PC-9 (cell line): ENCODE results near the gene TGFB1I1. TPM values are rescaled to one million over a fixed set of nuclear protein-coding genes. Genes with fewer than 3 reads are reported as not detected.

ENCODE experiments used
- BruUV-seq: library from RNA; stranded (reverse); fragments of 400-500 nt; replicated peaks from 2 replicates; lab custom pipeline; 2021; lab: Mats Ljungman, UMichigan
- CTCF ChIA-PET: fragments of 300-600 bp; sonication (Branson Sonifier 250); formaldehyde crosslinking; loops from one replicate; lab custom pipeline; 2022; ENCODE audit warnings: antibody characterized with exemption; lab: Charles Lee
- POLR2A ChIA-PET: fragments of 300-600 bp; sonication (Branson Sonifier 250); formaldehyde crosslinking; loops from one replicate; lab custom pipeline; 2022; ENCODE audit warnings: antibody characterized with exemption; ENCODE audit not compliant: unreplicated experiment; lab: Charles Lee
- DNase-seq, 2 experiments: peaks; one replicate each; pipeline versions ENCODE4 v3.0.0 to v3.0.0-alpha.2; 2015 to 2022; ENCODE audit warnings: mixed read lengths in 1 of 2
- H2AFZ ChIP-seq: fragments of 200-600 bp; sonication (generic); 2 replicates; pipeline ENCODE4 v1.8.1; 2017; ENCODE audit warnings: antibody characterized with exemption
- H3F3A ChIP-seq: fragments of 200-600 bp; sonication (generic); 2 replicates; pipeline ENCODE4 v1.8.1; 2017; ENCODE audit warnings: antibody characterized with exemption, mild to moderate bottlenecking, low read depth; ENCODE audit not compliant: insufficient read depth
- H3K27ac ChIP-seq: fragments of 200-600 bp; sonication (generic); 2 replicates; pipeline ENCODE4 v1.6.1; 2016; ENCODE audit warnings: mixed run types
- H3K27me3 ChIP-seq: fragments of 200-600 bp; sonication (generic); 2 replicates; pipeline ENCODE4 v1.6.1; 2016; ENCODE audit warnings: low read depth, mixed run types; ENCODE audit not compliant: insufficient read depth
- H3K36me3 ChIP-seq: fragments of 200-600 bp; sonication (generic); 2 replicates; pipeline ENCODE4 v1.6.1; 2016; ENCODE audit warnings: low read depth, mixed run types
- H3K4me1 ChIP-seq: fragments of 200-600 bp; sonication (generic); replicated peaks from 2 replicates; pipeline ENCODE4 v1.6.1; 2016; ENCODE audit warnings: mixed run types; ENCODE audit not compliant: insufficient read depth
- H3K4me2 ChIP-seq: fragments of 200-600 bp; sonication (generic); 2 replicates; pipeline ENCODE4 v1.6.1; 2017; ENCODE audit warnings: mixed run types
- H3K4me3 ChIP-seq: fragments of 200-600 bp; sonication (generic); 2 replicates; pipeline ENCODE4 v1.6.1; 2016; ENCODE audit warnings: mixed run types
- H3K79me2 ChIP-seq: fragments of 200-600 bp; sonication (generic); 2 replicates; pipeline ENCODE4 v1.6.1; 2017; ENCODE audit warnings: low read depth, mixed run types
- H3K9me2 ChIP-seq: fragments of 200-600 bp; sonication (generic); 2 replicates; pipeline ENCODE4 v1.8.1; 2017; ENCODE audit warnings: mild to moderate bottlenecking; ENCODE audit not compliant: insufficient read depth
- H3K9me3 ChIP-seq: fragments of 200-600 bp; sonication (generic); 2 replicates; pipeline ENCODE4 v1.8.1; 2016; ENCODE audit warnings: low read depth; ENCODE audit not compliant: insufficient read depth
- H4K20me1 ChIP-seq: fragments of 200-600 bp; sonication (generic); 2 replicates; pipeline ENCODE4 v1.8.1; 2017; ENCODE audit not compliant: insufficient read depth
- EZH2 ChIP-seq: fragments of 200-600 bp; sonication (generic); IDR thresholded peaks from 2 replicates; pipeline ENCODE4 v1.8.0; 2017; ENCODE audit warnings: antibody characterized with exemption, low read depth
- intact Hi-C: fragments of 100-400 bp; cut with micrococcal nuclease; formaldehyde crosslinking; loops from one replicate; pipeline ENCODE4 v1.10.0; 2022; ENCODE audit not compliant: unreplicated experiment
- total RNA-seq: library from RNA; stranded (reverse); gene quantifications from 2 replicates; pipeline ENCODE4 v1.2.3, GENCODE V29; 2021
- TF ChIP-seq, protein P1 (sequence below): fragments of 200-600 bp; sonication (generic); conservative IDR thresholded peaks from 2 replicates; pipeline ENCODE4 v1.6.1; 2017; ENCODE audit warnings: mixed run types, antibody characterized with exemption, mild to moderate bottlenecking, moderate library complexity

TGFB1I1 gene
- total RNA-seq, 1 experiment from 2014 or later = 9.0 TPM

DNA sequence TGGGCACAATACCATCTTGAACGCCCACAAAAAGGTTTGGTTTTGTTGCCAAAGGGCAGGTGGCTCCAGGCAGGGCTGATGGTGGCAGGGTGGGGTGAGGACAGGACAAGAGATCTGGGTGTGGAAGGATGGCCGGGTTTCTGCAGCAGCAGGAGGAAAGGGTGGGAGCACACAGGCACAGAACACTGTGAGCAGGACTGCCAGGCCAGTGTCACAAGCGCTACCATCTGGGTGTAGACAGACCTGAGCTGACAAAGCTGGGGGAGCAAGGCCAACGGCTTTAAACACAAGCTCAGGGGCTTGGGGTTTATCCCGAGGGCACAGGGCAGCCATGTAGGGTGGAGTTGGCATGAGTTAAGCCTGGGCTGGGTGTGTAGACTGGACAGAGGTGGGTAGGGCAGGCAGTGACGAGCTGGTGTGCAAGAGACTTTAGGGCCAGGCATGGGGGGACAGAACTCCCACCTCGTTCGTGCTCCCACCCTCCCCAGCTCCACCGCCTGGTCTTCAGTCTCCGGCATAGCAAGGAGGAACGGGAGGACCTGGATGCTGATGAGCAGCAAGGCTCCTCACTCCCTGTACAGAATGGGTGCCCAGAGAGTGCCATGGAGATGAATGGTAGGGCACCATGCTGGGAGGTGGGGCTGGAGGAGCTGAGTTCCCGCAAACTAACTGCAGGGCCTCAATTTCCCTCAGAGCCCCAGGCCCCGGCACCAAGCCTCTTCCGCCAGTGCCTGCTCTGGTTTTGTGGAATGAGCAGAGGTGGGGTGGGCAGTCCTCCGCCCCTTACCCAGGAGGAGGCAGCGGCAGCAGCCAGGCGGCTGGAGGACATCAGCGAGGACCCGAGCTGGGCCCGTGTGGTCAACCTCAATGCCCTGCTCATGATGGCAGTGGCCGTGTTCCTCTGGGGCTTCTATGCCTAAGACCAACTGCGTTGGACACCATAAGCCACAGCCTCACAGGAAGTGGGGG, 17.9 kb downstream of the TGFB1I1 start:
- H3K9me2 ChIP-seq = no peaks in the 10 kb centered on the region
- no peaks in the 10 kb centered on the region for H3K9me3 ChIP-seq
- intact Hi-C loops = no loop called here
- H3K27me3 ChIP-seq = no peaks in the 10 kb centered on the region
- POLR2A ChIA-PET = interaction anchor here (0.6 kb wide), 1 partner anchor 372 kb away, joined by 3 read pairs; the partner anchor contains the start of gene KAT8
- no peaks in the 10 kb centered on the region for H3K79me2 ChIP-seq
- CTCF ChIA-PET = interaction anchor here (0.6 kb wide), 1 partner anchor 18 kb away, joined by 4 read pairs; the partner anchor contains the start of gene TGFB1I1
- H3K36me3 ChIP-seq = no peaks in the 10 kb centered on the region
- no peaks in the 10 kb centered on the region; the same call in 1 of the 2 replicates for H3F3A ChIP-seq
- no peak overlapping the region for H3K27ac ChIP-seq
- TF ChIP-seq, protein P1, sequence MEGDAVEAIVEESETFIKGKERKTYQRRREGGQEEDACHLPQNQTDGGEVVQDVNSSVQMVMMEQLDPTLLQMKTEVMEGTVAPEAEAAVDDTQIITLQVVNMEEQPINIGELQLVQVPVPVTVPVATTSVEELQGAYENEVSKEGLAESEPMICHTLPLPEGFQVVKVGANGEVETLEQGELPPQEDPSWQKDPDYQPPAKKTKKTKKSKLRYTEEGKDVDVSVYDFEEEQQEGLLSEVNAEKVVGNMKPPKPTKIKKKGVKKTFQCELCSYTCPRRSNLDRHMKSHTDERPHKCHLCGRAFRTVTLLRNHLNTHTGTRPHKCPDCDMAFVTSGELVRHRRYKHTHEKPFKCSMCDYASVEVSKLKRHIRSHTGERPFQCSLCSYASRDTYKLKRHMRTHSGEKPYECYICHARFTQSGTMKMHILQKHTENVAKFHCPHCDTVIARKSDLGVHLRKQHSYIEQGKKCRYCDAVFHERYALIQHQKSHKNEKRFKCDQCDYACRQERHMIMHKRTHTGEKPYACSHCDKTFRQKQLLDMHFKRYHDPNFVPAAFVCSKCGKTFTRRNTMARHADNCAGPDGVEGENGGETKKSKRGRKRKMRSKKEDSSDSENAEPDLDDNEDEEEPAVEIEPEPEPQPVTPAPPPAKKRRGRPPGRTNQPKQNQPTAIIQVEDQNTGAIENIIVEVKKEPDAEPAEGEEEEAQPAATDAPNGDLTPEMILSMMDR = no peak
- TF ChIP-seq EZH2 = no peak
- BruUV-seq = TSS peak; percentile 17
- no peak for DNase-seq
- H2AFZ ChIP-seq = no peak overlapping the region
- H3K4me2 ChIP-seq = no peak overlapping the region
- no peak overlapping the region for H3K4me3 ChIP-seq
- H4K20me1 ChIP-seq = no peaks in the 10 kb centered on the region
- 0 out of 2 replicates have a peak, but pooled peaks cover 8% of the 10 kb centered on the region for H3K4me1 ChIP-seq

DNA sequence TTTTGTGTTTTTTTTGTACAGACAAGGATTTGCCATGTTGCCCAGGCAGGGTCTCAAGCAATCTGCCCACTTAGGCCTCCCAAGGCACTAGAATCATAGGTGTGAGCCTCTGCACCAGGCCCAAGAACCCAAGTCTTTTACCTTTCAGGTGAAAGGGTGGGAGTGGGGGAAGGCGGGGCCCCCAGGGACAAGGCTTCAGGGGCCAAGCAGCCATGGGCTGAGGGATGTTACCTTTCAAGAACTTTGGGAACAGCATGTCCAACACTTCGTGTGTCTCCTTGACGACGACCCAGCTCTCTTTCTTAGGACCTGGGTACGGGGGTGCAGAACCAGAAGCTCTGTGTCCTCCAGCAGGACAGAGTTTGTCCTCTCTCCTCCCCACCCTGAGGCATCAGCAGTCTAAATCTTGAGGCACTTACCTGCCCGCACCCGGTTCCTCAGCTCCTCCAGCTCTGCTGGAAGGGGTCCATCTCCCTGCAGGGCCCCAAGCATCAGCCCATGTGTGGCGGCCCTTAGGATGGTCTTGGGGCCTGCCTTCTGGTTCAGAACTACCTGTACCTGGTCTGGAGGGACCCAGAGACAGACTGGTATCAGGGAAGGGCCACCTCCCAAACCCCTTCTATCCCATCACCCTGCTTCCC, 19.9 kb downstream of the TGFB1I1 start:
- H3K4me3 ChIP-seq = no peak overlapping the region
- ChIA-PET CTCF (interaction anchor here (0.6 kb wide), 1 partner anchor 223 kb away, joined by 3 read pairs; no protein-coding TSS in a partner anchor), POLR2A (no interaction called here)
- BruUV-seq = no TSS peak
- no peaks in the 10 kb centered on the region for H4K20me1 ChIP-seq
- H3K4me2 ChIP-seq = no peak overlapping the region
- no peak for TF ChIP-seq EZH2
- TF ChIP-seq, protein P1 = no peak
- H3K36me3 ChIP-seq = no peaks in the 10 kb centered on the region
- no peaks in the 10 kb centered on the region for H3K79me2 ChIP-seq
- no peak overlapping the region for H2AFZ ChIP-seq
- no peaks in the 10 kb centered on the region for H3K9me2 ChIP-seq
- H3K9me3 ChIP-seq = no peaks in the 10 kb centered on the region
- no peak overlapping the region for H3K27ac ChIP-seq
- H3F3A ChIP-seq = no peaks in the 10 kb centered on the region; the same call in 1 of the 2 replicates
- no peaks in the 10 kb centered on the region for H3K27me3 ChIP-seq
- intact Hi-C loops = no loop called here
- H3K4me1 ChIP-seq = 0 out of 2 replicates have a peak, but pooled peaks cover 8% of the 10 kb centered on the region
- no peak for DNase-seq

- H3K4me2 ChIP-seq = no peak overlapping the region
- H3K36me3 ChIP-seq = no peaks in the 10 kb centered on the region
- H3K79me2 ChIP-seq = no peaks in the 10 kb centered on the region
- DNase-seq = no peak
- intact Hi-C loops = no loop called here
- ChIA-PET POLR2A (no interaction called here), CTCF (interaction anchor here (0.7 kb wide), 1 partner anchor 365 kb away, joined by 3 read pairs; no protein-coding TSS in a partner anchor)
- H3F3A ChIP-seq = no peaks in the 10 kb centered on the region; the same call in 1 of the 2 replicates
- TF ChIP-seq, protein P1 = no peak
- no peak for TF ChIP-seq EZH2
- H2AFZ ChIP-seq = no peak overlapping the region
- H3K27ac ChIP-seq = no peak overlapping the region
- no peaks in the 10 kb centered on the region for H3K9me3 ChIP-seq
- no peaks in the 10 kb centered on the region for H3K9me2 ChIP-seq
- no peak overlapping the region for H3K4me3 ChIP-seq
- no peaks in the 10 kb centered on the region for H3K27me3 ChIP-seq
- no peaks in the 10 kb centered on the region for H4K20me1 ChIP-seq
- H3K4me1 ChIP-seq = no peaks in the 10 kb centered on the region
- no TSS peak for BruUV-seq
Measured at GRCh38 chr16:31493506-31494125, 21.7 kb downstream of the TGFB1I1 start.
